GM23248 (cell line): ENCODE measurements around the gene CDKAL1.

Experiments used
- EZH2 ChIP-seq: fragments of 200-600 bp; sonication (generic); IDR thresholded peaks from 2 replicates; pipeline ENCODE4 v1.6.1; 2018; ENCODE audit warnings: antibody characterized with exemption, mild to moderate bottlenecking; ENCODE audit not compliant: insufficient read depth, poor library complexity, severe bottlenecking
- EZH2phosphoT487 ChIP-seq: fragments of 200-600 bp; sonication (generic); IDR thresholded peaks from 2 replicates; pipeline ENCODE4 v1.6.1; 2018; ENCODE audit warnings: antibody characterized with exemption, moderate library complexity, mild to moderate bottlenecking, low read depth; ENCODE audit not compliant: insufficient read depth

GRCh38 chr6:20744911-20745557 is 210.8 kb downstream of the CDKAL1 start:
- no peak for TF ChIP-seq EZH2
- TF ChIP-seq EZH2phosphoT487, result no peak
